ENCODE results near the gene FAM228A. TPM values are rescaled to one million over a fixed set of nuclear protein-coding genes. Genes with fewer than 3 reads are reported as not detected.
A peak's percentile ranks its signal among the peaks of the same experiment; 100 is the strongest.
"Not testable (repeated sequence)": the region's sequence is repeated elsewhere in the genome, so short reads cannot be mapped to it uniquely, and the experiment has no call there.

The FAM228A gene
- 1 to 10 TPM in 2 of 12 donors, under 1 TPM in 8, not detected in 2; 0.13 to 1.2 (median 0.60) TPM for polyA plus RNA-seq (ENCODE audit: insufficient read length in 12 of 12)
- long read RNA-seq, donor 1, result 0 reads
- long read RNA-seq, donor 2, result 0 reads
- long read RNA-seq, donor 3, result 0 reads
- long read RNA-seq, donor 4, result 0 reads
- long read RNA-seq, donor 5, result 0 reads
- long read RNA-seq, donor 6, result 0 reads
- long read RNA-seq, donor 7, partial matches to known transcripts, result 0 of 1 reads
- long read RNA-seq, donor 7, other reads (novel, unspliced or antisense), result 0 of 1 reads
- long read RNA-seq, donor 8, result 0 reads
- long read RNA-seq, donor 9, result 0 reads
- long read RNA-seq, donor 10, result 0 reads
- long read RNA-seq, donor 11, result 0 reads

- DNase-seq, result no peak
These were observed at the start of gene FAM228A for GRCh38 chr2:24174851-24175277. FAM228A (plus strand) TSS chr2:24175053; CDS start chr2:24175481, 428 bp downstream.

- DNase-seq, result peak; percentile 62
These were observed 48.9 kb upstream of the FAM228A start for GRCh38 chr2:24125956-24126355.

GRCh38 chr2:24132543-24132942 lies 42.3 kb upstream of the FAM228A start:
- no peak for DNase-seq

GRCh38 chr2:24140305-24140704 lies 34.5 kb upstream of the FAM228A start:
- not testable (repeated sequence) for DNase-seq

GRCh38 chr2:24147364-24147763 lies 27.5 kb upstream of the FAM228A start:
- no peak for DNase-seq

- no peak for DNase-seq
These were observed 22.2 kb upstream of the FAM228A start for GRCh38 chr2:24152413-24153197.

- DNase-seq, result no peak
These were observed 21.4 kb upstream of the FAM228A start for GRCh38 chr2:24153478-24153877.

- no peak for DNase-seq
These were observed 16.7 kb upstream of the FAM228A start for GRCh38 chr2:24158131-24158530.

- no peak for DNase-seq
These were observed 15.1 kb upstream of the FAM228A start for GRCh38 chr2:24159708-24160107.

- DNase-seq, result no peak
These were observed 14.1 kb upstream of the FAM228A start for GRCh38 chr2:24160761-24161160.

GRCh38 chr2:24162494-24162893 lies 12.4 kb upstream of the FAM228A start:
- DNase-seq, result no peak

GRCh38 chr2:24163186-24163585 lies 11.7 kb upstream of the FAM228A start:
- no peak for DNase-seq

GRCh38 chr2:24163601-24164000 lies 11.3 kb upstream of the FAM228A start:
- no peak for DNase-seq

GRCh38 chr2:24164416-24164973 lies 10.4 kb upstream of the FAM228A start:
- DNase-seq, result no peak

GRCh38 chr2:24169023-24169422 lies 5.8 kb upstream of the FAM228A start:
- DNase-seq, result no peak

GRCh38 chr2:24175631-24176187 lies 856 bp downstream of the FAM228A start:
- no peak for DNase-seq

GRCh38 chr2:24176326-24176725 lies 1.5 kb downstream of the FAM228A start:
- no peak for DNase-seq

GRCh38 chr2:24179683-24180082 lies 4.8 kb downstream of the FAM228A start:
- no peak for DNase-seq

GRCh38 chr2:24181849-24182248 lies 7.0 kb downstream of the FAM228A start:
- DNase-seq, result no peak

GRCh38 chr2:24182507-24182906 lies 7.7 kb downstream of the FAM228A start:
- no peak for DNase-seq

- DNase-seq, result no peak
These were observed 8.7 kb downstream of the FAM228A start for GRCh38 chr2:24183366-24184069.

GRCh38 chr2:24189551-24189950 lies 14.7 kb downstream of the FAM228A start:
- no peak for DNase-seq
